Measurements from ENCODE around the gene GCC2. TPM values are rescaled to one million over a fixed set of nuclear protein-coding genes. Genes with fewer than 3 reads are reported as not detected.

Gene GCC2

Small RNA genes lying within 50 kb of the gene (small RNA-seq; reads per million reads assigned to genes)
- gene SMIM12P1 (ENCODE audit: insufficient read depth): not detected

Measured in mesendoderm (in vitro differentiated cells).